ENCODE results near the gene LCNL1. TPM values are rescaled to one million over a fixed set of nuclear protein-coding genes. Genes with fewer than 3 reads are reported as not detected.

The LCNL1 gene
- total and polyA plus RNA-seq, 10 of the 15 experiments (the other 5 are each of a cell fraction or from before 2014, with no cell fraction given), result not detected

DNA sequence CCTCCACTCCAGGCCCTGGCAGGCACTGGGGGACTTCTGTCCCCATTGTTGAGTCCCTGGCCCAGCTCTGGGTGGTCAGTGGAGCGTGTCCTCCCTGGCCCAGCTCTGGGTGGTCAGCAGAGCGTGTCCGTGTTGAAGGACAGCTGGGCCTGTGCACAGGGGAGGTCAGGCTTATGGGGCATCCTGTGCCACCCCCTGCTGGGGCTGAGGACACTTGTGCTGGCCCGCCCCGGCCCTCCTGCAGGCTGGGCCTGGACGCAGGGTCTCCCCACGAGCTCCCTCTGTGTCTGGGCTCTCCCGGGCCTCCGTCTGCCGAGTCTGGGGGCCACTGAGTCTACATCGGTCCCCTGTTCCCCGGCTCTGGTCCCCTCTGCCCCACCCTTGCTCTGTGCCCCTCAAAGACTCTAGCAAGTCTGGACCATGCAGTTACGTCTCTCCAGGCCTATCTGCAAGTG is 25.1 kb downstream of the LCNL1 start:
- intact Hi-C loops (cut with micrococcal nuclease; ENCODE audit: unreplicated experiment), result no loop called here
- H3K36me3 ChIP-seq (ENCODE audit: control insufficient read depth in 2 of 2, insufficient read depth in 2 of 2, low read length in 1 of 2), result no peaks in the 10 kb centered on the region
- ChIA-PET POLR2A (no interaction called here), SMC1A (ENCODE audit: uncharacterized antibody, unreplicated experiment) (no interaction called here), RAD21 (ENCODE audit: unreplicated experiment) (no interaction called here), CTCF (no interaction called here)
- peaks cover 2% of the 10 kb centered on the region; the same call in 2 of the 3 replicates for H3K9me3 ChIP-seq (replicated peaks; ENCODE audit: control insufficient read depth, insufficient read depth, low read length)
- TF ChIP-seq BHLHE40 (IDR thresholded peaks at IDR 0.05; ENCODE audit: borderline replicate concordance in 1 of 2, low read depth in 2 of 2, low read length in 1 of 2), result no peak
- peak; percentile 64; the same call in 1 of the 2 replicates for TF ChIP-seq PAX5 (IDR thresholded peaks at IDR 0.05; ENCODE audit: borderline replicate concordance, low read depth, low read length)
- no TSS peak for BruUV-seq (replicated peaks)
- ATAC-seq (no peak), DNase-seq (ENCODE audit: low read depth, low spot score) (no peak), FAIRE-seq (no peak)
- H3K27ac ChIP-seq (ENCODE audit: control insufficient read depth, insufficient read depth), result no peak overlapping the region
- in situ Hi-C loops (cut with MboI), result no loop called here
- H3K4me3 ChIP-seq, result no peak overlapping the region
- no peaks in the 10 kb centered on the region for H3K27me3 ChIP-seq (replicated peaks in 1 of 2; ENCODE audit: control insufficient read depth in 2 of 2, insufficient read depth in 2 of 2, low read length in 1 of 2)
- no peak overlapping the region for H3K4me2 ChIP-seq (ENCODE audit: control insufficient read depth, insufficient read depth)
- H3K9ac ChIP-seq (ENCODE audit: control insufficient read depth, insufficient read depth, low read length), result no peak overlapping the region
- H3K4me1 ChIP-seq (ENCODE audit: control insufficient read depth, insufficient read depth, low read length), result no peaks in the 10 kb centered on the region
- H4K20me1 ChIP-seq (ENCODE audit: control insufficient read depth, insufficient read depth), result no peaks in the 10 kb centered on the region
- H3K79me2 ChIP-seq (ENCODE audit: control insufficient read depth, insufficient read depth, low read length), result no peaks in the 10 kb centered on the region
- no peak overlapping the region for H2AFZ ChIP-seq (ENCODE audit: control insufficient read depth, low read depth, low read length)
- 29% methylated on average over 13 of the region's 13 CpGs for WGBS (ENCODE audit: insufficient coverage, insufficient replicate concordance, low lambda C conversion rate, missing lambda C conversion rate)

DNA sequence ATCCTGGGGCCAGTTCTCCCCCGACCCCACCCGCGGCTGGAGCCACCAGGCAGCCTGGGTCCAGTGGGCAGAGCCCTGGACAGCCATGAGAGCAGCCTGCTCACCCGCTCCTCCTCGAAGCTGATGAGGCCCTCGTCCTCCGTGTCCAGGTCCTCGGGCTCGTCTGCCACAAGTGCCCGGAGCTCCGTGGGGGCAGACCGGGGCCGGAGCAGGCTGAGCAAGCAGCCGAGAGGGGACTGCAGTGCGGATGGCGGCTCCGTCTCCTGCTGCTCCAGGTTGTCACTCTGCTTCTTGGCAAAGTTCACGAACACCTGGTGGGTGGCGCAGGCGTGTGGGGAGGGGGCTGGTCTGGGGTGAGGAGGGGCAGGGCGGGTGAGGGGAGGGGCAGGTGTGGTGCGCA is 25.5 kb downstream of the LCNL1 start:
- no peak overlapping the region for H3K9ac ChIP-seq (ENCODE audit: control insufficient read depth, insufficient read depth, low read length)
- no TSS peak for BruUV-seq (replicated peaks)
- no peak overlapping the region for H2AFZ ChIP-seq (ENCODE audit: control insufficient read depth, low read depth, low read length)
- SMC1A ChIA-PET (ENCODE audit: uncharacterized antibody, unreplicated experiment), result no interaction called here
- CTCF ChIA-PET, result no interaction called here
- H3K9me3 ChIP-seq (replicated peaks; ENCODE audit: control insufficient read depth, insufficient read depth, low read length), result peaks cover 2% of the 10 kb centered on the region; the same call in 2 of the 3 replicates
- DNase-seq (ENCODE audit: low read depth, low spot score) (no peak), FAIRE-seq (no peak), ATAC-seq (no peak)
- TF ChIP-seq PAX5 (IDR thresholded peaks at IDR 0.05; ENCODE audit: borderline replicate concordance, low read depth, low read length) (no peak), SMAD1 (IDR thresholded peaks at IDR 0.05; ENCODE audit: low read depth, partially characterized antibody) (no peak), ZNF217 (IDR thresholded peaks at IDR 0.05) (no peak), BACH1 (IDR thresholded peaks at IDR 0.05; ENCODE audit: borderline replicate concordance) (no peak), SUZ12 (IDR thresholded peaks at IDR 0.05; ENCODE audit: unreplicated experiment) (no peak)
- TF ChIP-seq, protein P1, sequence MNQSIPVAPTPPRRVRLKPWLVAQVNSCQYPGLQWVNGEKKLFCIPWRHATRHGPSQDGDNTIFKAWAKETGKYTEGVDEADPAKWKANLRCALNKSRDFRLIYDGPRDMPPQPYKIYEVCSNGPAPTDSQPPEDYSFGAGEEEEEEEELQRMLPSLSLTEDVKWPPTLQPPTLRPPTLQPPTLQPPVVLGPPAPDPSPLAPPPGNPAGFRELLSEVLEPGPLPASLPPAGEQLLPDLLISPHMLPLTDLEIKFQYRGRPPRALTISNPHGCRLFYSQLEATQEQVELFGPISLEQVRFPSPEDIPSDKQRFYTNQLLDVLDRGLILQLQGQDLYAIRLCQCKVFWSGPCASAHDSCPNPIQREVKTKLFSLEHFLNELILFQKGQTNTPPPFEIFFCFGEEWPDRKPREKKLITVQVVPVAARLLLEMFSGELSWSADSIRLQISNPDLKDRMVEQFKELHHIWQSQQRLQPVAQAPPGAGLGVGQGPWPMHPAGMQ (IDR thresholded peaks at IDR 0.05; ENCODE audit: borderline replicate concordance), result no peak
- no peaks in the 10 kb centered on the region for H3K27me3 ChIP-seq (replicated peaks in 1 of 2; ENCODE audit: control insufficient read depth in 2 of 2, insufficient read depth in 2 of 2, low read length in 1 of 2)
- RAD21 ChIA-PET (ENCODE audit: unreplicated experiment), result no interaction called here
- 43% methylated on average over 16 of the region's 22 CpGs for WGBS (ENCODE audit: insufficient coverage, insufficient replicate concordance, low lambda C conversion rate, missing lambda C conversion rate)
- H4K20me1 ChIP-seq (ENCODE audit: control insufficient read depth, insufficient read depth), result no peaks in the 10 kb centered on the region
- H3K4me2 ChIP-seq (ENCODE audit: control insufficient read depth, insufficient read depth), result no peak overlapping the region
- H3K27ac ChIP-seq (ENCODE audit: control insufficient read depth, insufficient read depth), result no peak overlapping the region
- H3K4me3 ChIP-seq, result no peak overlapping the region
- H3K36me3 ChIP-seq (ENCODE audit: control insufficient read depth in 2 of 2, insufficient read depth in 2 of 2, low read length in 1 of 2), result no peaks in the 10 kb centered on the region
- POLR2A ChIA-PET, result no interaction called here
- no peaks in the 10 kb centered on the region for H3K79me2 ChIP-seq (ENCODE audit: control insufficient read depth, insufficient read depth, low read length)
- in situ Hi-C loops (cut with MboI), result no loop called here
- no peaks in the 10 kb centered on the region for H3K4me1 ChIP-seq (ENCODE audit: control insufficient read depth, insufficient read depth, low read length)
- intact Hi-C loops (cut with micrococcal nuclease; ENCODE audit: unreplicated experiment), result no loop called here
